ENCODE data around the gene NAV3. TPM values are rescaled to one million over a fixed set of nuclear protein-coding genes. Genes with fewer than 3 reads are reported as not detected.

Gene NAV3
- total RNA-seq, 2 donors from 2014 or later, result 0.20 to 1.9 TPM

- Histone ChIP-seq H3K4me3 (ENCODE audit: low read length) (no peak overlapping the region), H3K4me1 (ENCODE audit: control insufficient read depth, insufficient read depth, low read length) (no peaks in the 10 kb centered on the region), H3K9me3 (ENCODE audit: control insufficient read depth, low read length) (no peaks in the 10 kb centered on the region), H3K27me3 (ENCODE audit: control insufficient read depth, insufficient read depth, low read length, poor library complexity, severe bottlenecking) (no peaks in the 10 kb centered on the region), H3K27ac (ENCODE audit: low read depth, low read length) (no peak overlapping the region), H3K36me3 (ENCODE audit: control insufficient read depth, insufficient read depth, low read length) (no peaks in the 10 kb centered on the region), H3K9ac (ENCODE audit: extremely low read depth, low read length, poor library complexity, severe bottlenecking) (no peak overlapping the region)
- no peaks in the 10 kb centered on the region for H3K9me3 Mint-ChIP-seq
- H3K27me3 Mint-ChIP-seq (ENCODE audit: insufficient read depth), result no peaks in the 10 kb centered on the region
- H3K27ac Mint-ChIP-seq, result no peak overlapping the region
- H3K4me3 Mint-ChIP-seq, result no peak overlapping the region
- H3K4me1 Mint-ChIP-seq, result peaks cover 1% of the 10 kb centered on the region
- peak; percentile 55 for DNase-seq
- TF ChIP-seq CTCF (conservative IDR thresholded peaks at IDR 0.05), result no peak
- H3K36me3 Mint-ChIP-seq (ENCODE audit: low read depth), result no peaks in the 10 kb centered on the region
- 85 to 89% methylated on average over 7 to 14 of the region's 14 CpGs for WGBS, 2 experiments (ENCODE audit: insufficient coverage in 1 of 2, insufficient read length in 1 of 2)
Observed at GRCh38 chr12:78035901-78036606, 205.4 kb downstream of the NAV3 start.

- Mint-ChIP-seq H3K4me3 (no peak overlapping the region), H3K36me3 (ENCODE audit: low read depth) (no peaks in the 10 kb centered on the region), H3K27me3 (ENCODE audit: insufficient read depth) (no peaks in the 10 kb centered on the region), H3K27ac (no peak overlapping the region), H3K4me1 (peaks cover 1% of the 10 kb centered on the region), H3K9me3 (no peaks in the 10 kb centered on the region)
- no peak for TF ChIP-seq CTCF (conservative IDR thresholded peaks at IDR 0.05)
- WGBS, 2 experiments (ENCODE audit: insufficient coverage in 1 of 2, insufficient read length in 1 of 2), result 96 to 100% methylated on average over 5 to 8 of the region's 8 CpGs
- Histone ChIP-seq H3K36me3 (ENCODE audit: control insufficient read depth, insufficient read depth, low read length) (no peaks in the 10 kb centered on the region), H3K4me3 (ENCODE audit: low read length) (no peak overlapping the region), H3K9me3 (ENCODE audit: control insufficient read depth, low read length) (no peaks in the 10 kb centered on the region), H3K4me1 (ENCODE audit: control insufficient read depth, insufficient read depth, low read length) (no peaks in the 10 kb centered on the region), H3K9ac (ENCODE audit: extremely low read depth, low read length, poor library complexity, severe bottlenecking) (no peak overlapping the region), H3K27ac (ENCODE audit: low read depth, low read length) (no peak overlapping the region), H3K27me3 (ENCODE audit: control insufficient read depth, insufficient read depth, low read length, poor library complexity, severe bottlenecking) (no peaks in the 10 kb centered on the region)
- no peak for DNase-seq
Observed at GRCh38 chr12:78036874-78037273, 206.2 kb downstream of the NAV3 start.

- 85 to 94% methylated on average over 2 of the region's 2 CpGs for WGBS, 2 experiments (ENCODE audit: insufficient coverage in 1 of 2, insufficient read length in 1 of 2)
- H3K4me3 Mint-ChIP-seq, result no peak overlapping the region
- H3K27me3 Mint-ChIP-seq (ENCODE audit: insufficient read depth), result no peaks in the 10 kb centered on the region
- H3K36me3 ChIP-seq (ENCODE audit: control insufficient read depth, insufficient read depth, low read length), result no peaks in the 10 kb centered on the region
- no peak overlapping the region for H3K4me3 ChIP-seq (ENCODE audit: low read length)
- no peaks in the 10 kb centered on the region for H3K9me3 Mint-ChIP-seq
- no peak overlapping the region for H3K27ac ChIP-seq (ENCODE audit: low read depth, low read length)
- TF ChIP-seq CTCF (conservative IDR thresholded peaks at IDR 0.05), result peak; percentile 54
- no peaks in the 10 kb centered on the region for H3K27me3 ChIP-seq (ENCODE audit: control insufficient read depth, insufficient read depth, low read length, poor library complexity, severe bottlenecking)
- H3K27ac Mint-ChIP-seq, result no peak overlapping the region
- H3K4me1 ChIP-seq (ENCODE audit: control insufficient read depth, insufficient read depth, low read length), result no peaks in the 10 kb centered on the region
- H3K9me3 ChIP-seq (ENCODE audit: control insufficient read depth, low read length), result no peaks in the 10 kb centered on the region
- no peak overlapping the region for H3K9ac ChIP-seq (ENCODE audit: extremely low read depth, low read length, poor library complexity, severe bottlenecking)
- peaks cover 1% of the 10 kb centered on the region for H3K4me1 Mint-ChIP-seq
- no peaks in the 10 kb centered on the region for H3K36me3 Mint-ChIP-seq (ENCODE audit: low read depth)
- no peak for DNase-seq
Observed at GRCh38 chr12:78037707-78038106, 207.0 kb downstream of the NAV3 start.
